Measurements from ENCODE around the gene RAB40B.

Gene RAB40B

GRCh38 chr17:82629748-82630147 is 68.8 kb downstream of the RAB40B start:
- in situ Hi-C loops (cut with HindIII; ENCODE audit: low pct_ligation_motif_present, low sequenced_read_pairs), result no loop called here
- TF ChIP-seq CTCF (IDR thresholded peaks at IDR 0.05; ENCODE audit: low read depth, low read length, missing control alignments), result no peak
- Histone ChIP-seq H3K27ac (no peak overlapping the region), H3K36me3 (replicated peaks) (peaks cover 49% of the 10 kb centered on the region), H3K27me3 (replicated peaks) (no peaks in the 10 kb centered on the region), H3K4me3 (ENCODE audit: low read depth, low read length) (no peak overlapping the region)
- DNase-seq, result no peak

GRCh38 chr17:82627405-82627804 is 71.1 kb downstream of the RAB40B start:
- DNase-seq, result no peak
- Histone ChIP-seq H3K4me3 (ENCODE audit: low read depth, low read length) (no peak overlapping the region), H3K36me3 (replicated peaks) (peaks cover 54% of the 10 kb centered on the region), H3K27ac (no peak overlapping the region), H3K27me3 (replicated peaks) (no peaks in the 10 kb centered on the region)
- TF ChIP-seq CTCF (IDR thresholded peaks at IDR 0.05; ENCODE audit: low read depth, low read length, missing control alignments), result no peak
- in situ Hi-C loops (cut with HindIII; ENCODE audit: low pct_ligation_motif_present, low sequenced_read_pairs), result no loop called here

- TF ChIP-seq CTCF (IDR thresholded peaks at IDR 0.05; ENCODE audit: low read depth, low read length, missing control alignments), result no peak
- in situ Hi-C loops (cut with HindIII; ENCODE audit: low pct_ligation_motif_present, low sequenced_read_pairs), result no loop called here
- no peak for DNase-seq
- H3K36me3 ChIP-seq (replicated peaks), result peaks cover 65% of the 10 kb centered on the region
- no peak overlapping the region for H3K4me3 ChIP-seq (ENCODE audit: low read depth, low read length)
- no peaks in the 10 kb centered on the region for H3K27me3 ChIP-seq (replicated peaks)
- H3K27ac ChIP-seq, result no peak overlapping the region
Measured at GRCh38 chr17:82623707-82624106, 74.8 kb downstream of the RAB40B start.

GRCh38 chr17:82619641-82620040 is 78.9 kb downstream of the RAB40B start:
- no peak overlapping the region for H3K27ac ChIP-seq

GRCh38 chr17:82619211-82619610 is 79.3 kb downstream of the RAB40B start:
- H3K4me3 ChIP-seq (ENCODE audit: low read depth, low read length), result no peak overlapping the region
- TF ChIP-seq CTCF (IDR thresholded peaks at IDR 0.05; ENCODE audit: low read depth, low read length, missing control alignments), result no peak
- H3K27me3 ChIP-seq (replicated peaks), result no peaks in the 10 kb centered on the region
- no peak for DNase-seq
- in situ Hi-C loops (cut with HindIII; ENCODE audit: low pct_ligation_motif_present, low sequenced_read_pairs), result no loop called here
- no peak overlapping the region for H3K27ac ChIP-seq
- peaks cover 62% of the 10 kb centered on the region for H3K36me3 ChIP-seq (replicated peaks)

More at GRCh38 chr17:82619641-82620040, 78.9 kb downstream of the RAB40B start:
- DNase-seq, result no peak
- in situ Hi-C loops (cut with HindIII; ENCODE audit: low pct_ligation_motif_present, low sequenced_read_pairs), result no loop called here
- Histone ChIP-seq H3K27me3 (replicated peaks) (no peaks in the 10 kb centered on the region), H3K4me3 (ENCODE audit: low read depth, low read length) (no peak overlapping the region), H3K36me3 (replicated peaks) (peaks cover 62% of the 10 kb centered on the region)
- TF ChIP-seq CTCF (IDR thresholded peaks at IDR 0.05; ENCODE audit: low read depth, low read length, missing control alignments), result no peak

GRCh38 chr17:82616021-82616711 is 82.3 kb downstream of the RAB40B start:
- Histone ChIP-seq H3K36me3 (replicated peaks) (peaks cover 62% of the 10 kb centered on the region), H3K27ac (no peak overlapping the region), H3K27me3 (replicated peaks) (no peaks in the 10 kb centered on the region), H3K4me3 (ENCODE audit: low read depth, low read length) (no peak overlapping the region)
- no peak for TF ChIP-seq CTCF (IDR thresholded peaks at IDR 0.05; ENCODE audit: low read depth, low read length, missing control alignments)
- DNase-seq, result no peak
- in situ Hi-C loops (cut with HindIII; ENCODE audit: low pct_ligation_motif_present, low sequenced_read_pairs), result no loop called here

Measured in brain microvascular endothelial cell (primary cell).